GM10847 (cell line): ENCODE data around the gene CTSD.

Experiments
- POLR2A ChIP-seq: IDR thresholded peaks from 2 replicates; pipeline ENCODE4 v1.6.1; 2011; ENCODE audit not compliant: insufficient read length; ENCODE audit errors: extremely low read depth

Gene CTSD

GRCh38 chr11:1735271-1735670 is 28.5 kb downstream of the CTSD start:
- TF ChIP-seq POLR2A, result no peak

DNA sequence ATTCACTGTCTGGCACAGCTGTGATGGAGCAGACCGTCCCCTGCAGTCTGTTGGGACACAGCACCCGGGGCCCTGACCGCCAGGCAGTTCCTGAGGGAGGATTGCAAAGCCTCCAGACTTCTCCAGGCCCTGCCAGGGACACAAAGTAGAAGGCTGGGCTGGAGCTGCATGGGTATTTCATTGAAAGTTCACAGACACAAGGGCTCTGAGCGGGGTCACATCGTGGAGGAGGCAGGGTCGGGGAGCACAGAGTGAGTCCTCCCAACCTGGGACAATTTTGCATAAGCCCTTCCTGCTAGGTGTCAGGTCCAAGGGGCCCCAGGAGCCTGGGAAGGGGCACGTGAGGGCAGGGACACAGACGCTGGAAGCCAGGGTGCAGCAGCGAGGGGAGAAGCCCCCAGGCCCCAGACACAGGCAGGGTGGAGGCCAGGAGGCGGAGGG is 29.1 kb downstream of the CTSD start:
- no peak for TF ChIP-seq POLR2A

DNA sequence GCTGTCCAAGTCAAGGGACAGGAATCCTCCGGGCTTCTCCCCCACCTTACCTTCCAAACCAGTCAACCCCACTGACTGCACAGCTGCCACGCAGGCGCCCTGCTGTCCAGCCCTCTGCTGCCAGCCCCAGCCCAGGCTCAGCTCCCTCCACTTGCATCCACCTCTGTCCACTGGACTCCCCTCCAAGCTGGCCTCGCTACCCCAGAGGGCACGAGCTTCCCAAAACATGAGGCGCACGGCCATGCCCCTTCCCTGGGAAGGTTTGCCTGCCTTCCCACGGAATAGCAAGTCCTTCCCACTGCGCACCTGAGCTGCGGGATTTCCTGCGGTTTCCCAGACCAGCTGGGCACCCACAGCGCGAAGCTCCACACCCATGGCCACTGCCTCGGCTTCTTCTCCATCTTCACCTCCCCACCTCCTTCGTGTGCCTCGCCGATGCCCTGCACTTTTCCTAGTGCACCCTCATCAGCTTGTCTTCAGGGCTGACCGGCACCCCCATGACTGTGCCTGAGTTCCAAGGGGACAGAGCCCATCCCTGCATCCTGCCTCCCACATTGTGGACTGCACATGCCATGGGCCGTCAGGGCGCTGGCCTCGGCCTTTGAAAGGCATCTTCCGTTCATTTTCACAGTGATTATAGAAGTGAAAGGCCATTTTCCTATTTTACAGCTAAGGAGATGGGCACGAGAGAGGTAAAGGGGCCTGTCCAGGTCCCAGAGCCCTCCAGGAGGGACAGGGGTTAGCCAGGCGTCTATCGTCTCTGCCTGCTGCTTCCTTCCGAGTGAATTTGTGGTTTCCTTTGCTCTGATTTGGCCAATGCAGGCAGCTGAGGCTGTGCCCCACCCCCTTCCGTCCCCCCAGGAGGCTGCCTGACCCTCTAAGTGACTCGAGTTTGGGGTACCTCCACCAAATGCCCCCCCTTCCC is 29.7 kb downstream of the CTSD start:
- no peak for TF ChIP-seq POLR2A

DNA sequence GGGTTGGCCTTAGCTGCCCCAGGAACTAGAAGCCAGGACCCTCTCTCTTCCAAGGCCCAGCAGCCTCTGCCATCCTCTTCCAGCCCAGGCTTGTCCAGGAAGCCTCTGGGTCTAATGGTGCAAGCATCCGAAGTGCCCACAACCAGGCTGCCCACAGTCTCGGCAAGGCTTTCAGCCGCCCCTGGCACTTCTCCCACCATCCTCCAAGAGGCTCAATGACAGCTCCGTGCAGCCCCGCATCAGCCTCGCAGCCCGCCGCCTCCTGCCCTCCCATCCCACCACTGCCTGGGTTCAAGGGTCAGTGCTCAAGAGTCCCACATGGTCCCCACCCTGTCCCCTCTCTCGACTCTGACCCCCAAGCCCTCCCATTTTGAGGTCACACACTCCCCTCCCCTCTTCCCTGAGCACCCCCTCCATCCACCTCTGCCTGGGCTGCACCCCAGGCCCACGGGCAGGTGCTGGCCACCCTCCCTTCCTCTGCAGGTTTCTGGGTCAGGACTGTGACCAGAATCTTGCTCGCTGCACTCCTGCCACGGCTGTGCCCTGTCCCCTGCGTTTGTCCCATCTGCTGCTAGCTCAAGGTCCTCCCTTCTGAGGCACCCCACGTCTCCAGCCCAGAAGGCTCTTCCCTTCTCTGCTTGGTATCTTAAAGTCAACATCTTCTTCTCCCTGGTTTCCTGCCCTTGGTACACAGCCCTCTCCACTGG is 30.6 kb downstream of the CTSD start:
- no peak for TF ChIP-seq POLR2A

DNA sequence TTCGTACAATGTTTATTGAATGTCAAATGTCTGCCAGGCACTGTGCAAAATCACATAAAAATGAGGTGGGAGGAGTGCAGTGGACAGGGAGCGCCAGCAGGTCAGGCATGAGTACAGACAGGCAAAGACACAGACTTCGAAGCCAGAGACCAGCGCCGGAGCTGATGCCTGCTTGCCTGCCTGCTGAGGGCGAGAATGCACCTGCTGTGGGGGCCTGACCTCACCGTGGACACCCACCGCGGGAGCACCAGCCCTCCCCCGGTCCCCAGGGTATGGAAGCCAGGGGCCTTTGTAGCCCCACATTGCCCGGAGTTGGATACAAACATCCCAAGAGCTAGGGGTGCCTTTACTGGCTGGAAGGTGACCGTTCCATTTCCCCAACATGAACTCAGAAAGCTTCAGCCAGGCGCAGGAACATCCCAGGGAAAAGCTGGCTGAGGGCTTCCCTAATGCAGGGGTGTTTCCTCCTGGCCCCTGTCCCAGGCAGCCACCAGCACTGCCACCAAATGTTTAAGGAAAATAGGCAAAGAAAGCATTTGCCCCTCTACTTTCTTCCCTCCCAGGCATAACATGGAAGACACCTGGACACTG is 31.2 kb downstream of the CTSD start:
- TF ChIP-seq POLR2A, result no peak

GRCh38 chr11:1731451-1732059 is 32.2 kb downstream of the CTSD start:
- no peak for TF ChIP-seq POLR2A

DNA sequence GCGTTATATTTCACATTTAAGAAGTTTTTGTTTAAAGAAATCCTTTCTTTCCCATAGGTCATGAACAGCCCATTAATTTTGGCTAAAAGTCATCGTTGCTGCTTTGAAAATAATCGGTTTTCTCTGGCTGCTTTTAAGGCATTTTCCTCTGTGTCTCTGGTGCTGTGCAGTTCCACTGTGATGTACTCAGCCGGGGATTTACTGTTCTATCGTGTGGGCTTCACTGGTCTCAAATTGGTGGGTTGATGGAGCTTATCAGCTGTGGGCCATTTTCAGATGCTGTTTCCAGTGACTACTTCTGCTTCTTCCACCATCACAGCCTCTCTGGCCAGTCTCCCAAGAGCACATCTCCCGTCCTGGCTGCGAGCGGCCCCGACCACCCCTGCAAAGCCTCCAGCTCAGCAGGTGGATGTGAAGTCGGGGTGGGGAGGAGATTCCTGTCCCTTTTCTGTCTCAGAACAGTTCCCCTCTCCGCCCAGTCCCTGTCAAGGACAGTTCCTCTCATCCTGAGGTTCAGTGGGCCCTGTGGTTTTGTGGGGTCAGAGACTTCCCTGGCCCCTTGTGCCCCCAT is 33.6 kb downstream of the CTSD start:
- no peak for TF ChIP-seq POLR2A

- TF ChIP-seq POLR2A, result no peak
Observed at GRCh38 chr11:1729692-1730011, 34.1 kb downstream of the CTSD start.

DNA sequence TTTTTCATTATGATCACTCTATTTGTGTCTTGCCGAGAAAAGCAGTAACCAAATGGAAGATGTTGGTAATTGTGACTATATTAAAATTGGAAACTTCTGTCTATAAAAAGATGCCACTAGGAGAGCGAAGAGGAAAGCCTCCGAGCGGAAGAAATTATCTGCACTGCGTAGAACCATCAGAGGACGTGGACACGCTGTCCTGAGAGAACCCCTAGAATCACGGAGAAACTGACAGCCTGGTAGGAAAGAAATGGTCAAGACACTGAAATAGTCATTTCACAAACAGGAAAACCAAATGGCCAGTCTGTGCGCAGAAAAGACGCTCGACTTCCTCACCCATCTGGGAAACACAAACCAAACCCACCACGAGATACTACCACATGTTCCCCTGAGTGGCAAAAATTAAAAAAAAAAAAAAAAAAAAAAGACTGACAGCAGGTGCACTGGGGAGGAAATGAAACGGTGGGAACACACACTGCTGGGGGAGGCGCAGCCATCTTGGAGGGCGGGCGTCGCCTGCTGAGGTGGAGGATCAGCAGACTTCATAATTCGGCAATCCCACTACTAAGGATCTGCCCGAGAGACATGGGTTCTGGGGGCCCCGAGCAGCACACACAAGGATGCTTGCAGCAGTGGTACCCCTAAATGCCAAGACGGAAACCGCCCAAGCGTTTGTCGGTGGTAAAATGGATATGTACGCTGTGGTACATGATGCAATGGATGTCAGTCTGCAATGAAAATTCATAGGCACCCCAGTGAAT is 34.6 kb downstream of the CTSD start:
- TF ChIP-seq POLR2A, result no peak

DNA sequence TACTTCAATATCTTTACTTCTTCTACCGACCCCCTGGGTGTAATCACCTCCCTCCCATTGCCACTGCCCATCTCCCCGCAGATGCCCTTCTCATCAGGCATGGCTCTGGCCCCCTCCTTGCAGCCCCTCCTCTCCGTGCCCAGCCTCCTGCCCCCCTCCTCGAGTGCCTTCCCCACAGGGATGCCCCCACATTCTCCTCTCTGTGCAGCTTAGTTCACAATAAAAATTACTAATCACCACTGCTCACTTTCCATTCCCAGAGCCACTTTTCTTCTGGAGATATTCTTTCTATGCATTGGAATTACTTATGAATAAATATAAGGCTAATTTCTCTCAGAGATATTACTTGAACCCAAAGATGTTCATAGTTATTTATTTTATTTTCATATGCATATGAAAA is 35.4 kb downstream of the CTSD start:
- no peak for TF ChIP-seq POLR2A

DNA sequence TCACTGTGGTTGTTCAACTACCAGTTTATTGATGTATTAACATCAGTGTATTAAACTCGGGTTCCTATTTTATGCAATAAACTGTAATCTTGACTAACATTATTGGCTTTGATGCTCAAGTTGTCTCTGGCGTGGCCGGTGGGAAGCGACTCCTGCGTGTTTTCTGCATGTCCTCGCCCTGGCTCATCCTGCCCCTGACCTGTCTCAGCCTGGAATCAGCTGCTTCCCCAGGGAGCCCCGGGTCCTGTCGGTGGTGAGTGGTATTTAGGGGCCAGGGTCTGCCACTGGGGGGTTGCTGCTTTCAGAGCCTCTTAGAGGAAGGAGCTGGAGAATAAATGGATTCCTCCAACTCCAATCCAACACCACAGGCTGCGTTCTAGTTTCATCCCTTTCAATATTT is 35.9 kb downstream of the CTSD start:
- no peak for TF ChIP-seq POLR2A

DNA sequence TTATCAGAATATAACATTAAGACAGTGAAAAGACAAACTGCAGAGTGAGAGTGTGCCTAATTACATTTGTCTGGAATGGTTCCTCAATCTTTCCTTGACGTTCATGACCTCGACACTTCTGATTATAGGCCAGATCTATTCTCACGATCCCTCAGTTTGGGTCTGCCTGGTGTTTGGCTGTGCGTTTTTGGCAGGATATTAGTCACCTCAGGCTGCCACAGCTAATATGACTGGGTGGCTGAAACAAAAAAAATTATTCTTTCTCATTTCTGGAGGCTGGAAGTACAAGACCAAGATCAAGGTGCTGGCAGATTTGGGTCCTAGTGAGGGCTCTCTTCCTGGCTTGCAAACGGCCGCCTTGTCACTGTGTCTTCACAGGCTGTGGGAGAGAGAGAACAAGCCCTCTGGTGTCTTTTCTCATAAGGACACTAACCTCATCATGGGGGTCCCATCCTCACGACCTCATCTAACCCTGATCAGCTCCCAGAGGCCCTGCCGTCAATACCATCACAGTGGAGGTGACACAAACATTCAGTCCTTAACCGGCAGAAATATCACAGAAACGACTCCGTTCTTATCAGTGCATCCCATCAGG is 36.5 kb downstream of the CTSD start:
- no peak for TF ChIP-seq POLR2A

- TF ChIP-seq POLR2A, result no peak
Observed at GRCh38 chr11:1719781-1720180, 43.9 kb downstream of the CTSD start.

GRCh38 chr11:1718326-1718725 is 45.4 kb downstream of the CTSD start:
- TF ChIP-seq POLR2A, result no peak

GRCh38 chr11:1717745-1718144 is 46.0 kb downstream of the CTSD start:
- TF ChIP-seq POLR2A, result no peak
